ENCODE results near the gene HAPLN1. TPM values are rescaled to one million over a fixed set of nuclear protein-coding genes. Genes with fewer than 3 reads are reported as not detected.
"Not testable (repeated sequence)": the region's sequence is repeated elsewhere in the genome, so short reads cannot be mapped to it uniquely, and the experiment has no call there.

Gene HAPLN1
- total and polyA plus RNA-seq, 2 of the 8 experiments (the other 6 are each of a cell fraction or from before 2014, with no cell fraction given): 0.56 to 2.1 TPM

- FAIRE-seq; H4K91ac ChIP-seq (replicated peaks; ENCODE audit: insufficient read length, low read length); H2BK20ac ChIP-seq (ENCODE audit: low read length); H3K23ac ChIP-seq (ENCODE audit: insufficient read length); H4K20me1 ChIP-seq (replicated peaks in 1 of 2; ENCODE audit: control insufficient read depth in 1 of 2, insufficient read depth in 2 of 2, low read length in 2 of 2); H2BK12ac ChIP-seq (ENCODE audit: low read depth, low read length); H3K27ac ChIP-seq (ENCODE audit: low read depth, low read length); H3K4ac ChIP-seq (replicated peaks; ENCODE audit: insufficient read length, low read depth, low read length); H3K9me3 ChIP-seq (ENCODE audit: insufficient read depth in 2 of 2, low read depth in 1 of 2, low read length in 1 of 2); H4K5ac ChIP-seq (ENCODE audit: insufficient read length, low read depth, low read length); H2AK5ac ChIP-seq (ENCODE audit: low read depth, low read length); H3K23me2 ChIP-seq (ENCODE audit: low read depth, low read length); H3K4me1 ChIP-seq (replicated peaks in 1 of 4; ENCODE audit: control insufficient read depth in 3 of 4, insufficient read depth in 4 of 4, low read length in 3 of 4); H2BK120ac ChIP-seq (replicated peaks; ENCODE audit: low read depth, low read length); DNase-seq (ENCODE audit: low read depth in 1 of 2, low spot score in 2 of 2); H4K8ac ChIP-seq (ENCODE audit: extremely low read depth, insufficient read depth, low read length); H3K4me2 ChIP-seq (ENCODE audit: insufficient read depth in 1 of 2, low read depth in 2 of 2, low read length in 2 of 2); H3K36me3 ChIP-seq (ENCODE audit: control insufficient read depth in 2 of 4, insufficient read depth in 4 of 4, low read length in 3 of 4); H3K9ac ChIP-seq (replicated peaks in 1 of 4; ENCODE audit: extremely low read depth in 1 of 4, low read depth in 3 of 4, low read length in 3 of 4); H2BK5ac ChIP-seq (ENCODE audit: low read depth, low read length); H3K56ac ChIP-seq (replicated peaks; ENCODE audit: insufficient read length, low read depth, low read length); CTCF ChIA-PET (ENCODE audit: partially characterized antibody); H3K79me2 ChIP-seq (ENCODE audit: control insufficient read depth in 1 of 2, insufficient read depth in 2 of 2, low read length in 2 of 2); H3K4me3 ChIP-seq (ENCODE audit: extremely low read depth in 1 of 4, insufficient read depth in 2 of 4, low read depth in 3 of 4, low read length in 4 of 4); H3K79me1 ChIP-seq (ENCODE audit: low read depth, low read length); H3K14ac ChIP-seq (ENCODE audit: insufficient read length); POLR2A ChIA-PET (ENCODE audit: partially characterized antibody); H2BK15ac ChIP-seq (ENCODE audit: low read length); H2AFZ ChIP-seq (ENCODE audit: low read length); H3K27me3 ChIP-seq (replicated peaks in 1 of 4; ENCODE audit: control insufficient read depth in 3 of 4, extremely low read depth in 1 of 4, insufficient read depth in 3 of 4, low read length in 3 of 4); H3K18ac ChIP-seq (ENCODE audit: extremely low read depth, low read length): not testable (repeated sequence)
Observed at GRCh38 chr5:83735058-83735457, 14.4 kb upstream of the HAPLN1 start.
